Aorta (tissue), 5 donors: ENCODE results near the gene ANKS1B. TPM values are rescaled to one million over a fixed set of nuclear protein-coding genes. Genes with fewer than 3 reads are reported as not detected.
"Not testable (repeated sequence)": the region's sequence is repeated elsewhere in the genome, so short reads cannot be mapped to it uniquely, and the experiment has no call there.

Source experiments
- ATAC-seq: fragments of 200-7000 bp; cut with Tn5 transposase; one replicate; pipeline ENCODE4 v1.9.1; 2022; ENCODE audit warnings: moderate library complexity; ENCODE audit not compliant: low FRiP score
- DNase-seq, 2 donors: peaks; one replicate each; pipeline ENCODE4 v3.0.0-alpha.2; 2020
- H3K27ac ChIP-seq, 2 donors: one replicate each; pipeline ENCODE4 v1.5.1; 2013; ENCODE audit warnings: low read length in 2 of 2, mild to moderate bottlenecking in 2 of 2, moderate library complexity in 2 of 2, control low read depth in 1 of 2, inconsistent platforms in 1 of 2, low read depth in 1 of 2
- H3K27me3 ChIP-seq, 2 donors: one replicate each; pipeline ENCODE4 v1.6.1; 2013; ENCODE audit warnings: control low read depth in 1 of 2, low read length in 1 of 2, mild to moderate bottlenecking in 1 of 2, moderate library complexity in 1 of 2; ENCODE audit not compliant: insufficient read depth in 2 of 2, control insufficient read depth in 1 of 2
- H3K36me3 ChIP-seq, 2 donors: one replicate each; pipeline ENCODE4 v1.6.1; 2013; ENCODE audit warnings: control low read depth in 1 of 2, low read length in 1 of 2, mild to moderate bottlenecking in 1 of 2; ENCODE audit not compliant: insufficient read depth in 2 of 2, control insufficient read depth in 1 of 2
- H3K4me1 ChIP-seq, 2 donors: one replicate each; pipeline ENCODE4 v1.6.1; 2013; ENCODE audit warnings: low read length in 2 of 2, control low read depth in 1 of 2, mild to moderate bottlenecking in 1 of 2, moderate library complexity in 1 of 2; ENCODE audit not compliant: insufficient read depth in 2 of 2, control insufficient read depth in 1 of 2
- H3K4me3 ChIP-seq, 2 donors: one replicate each; pipeline ENCODE4 v1.5.1; 2013; ENCODE audit warnings: low read length in 2 of 2, control low read depth in 1 of 2, mild to moderate bottlenecking in 1 of 2
- H3K9me3 ChIP-seq: one replicate; pipeline ENCODE4 v1.6.1; 2013; ENCODE audit warnings: mild to moderate bottlenecking, low read length; ENCODE audit not compliant: control insufficient read depth
- WGBS, 2 donors: extraction: QIAGEN DNeasy Blood & Tissue Kit; methylation state at CpG; one replicate each; pipeline ENCODE4 v1.1.7; 2013; 5-methylcytosine and 5-hydroxymethylcytosine counted together
- intact Hi-C, 2 donors: fragments of 100-400 bp; cut with DNase I; formaldehyde crosslinking; loops; one replicate each; pipeline versions ENCODE4 v1.14.2 to v1.15.0; 2022
- polyA plus RNA-seq, 2 donors: library from polyadenylated mRNA; stranded (reverse); fragments of 200-250 nt; gene quantifications; one replicate each; pipeline ENCODE4 v1.2.3, GENCODE V29; 2013
- total RNA-seq, 2 donors: library from RNA; stranded (reverse); fragmentation: NEBNext Ultra II Directional; extraction: Animal tissue kit (Norgen Biotek cat#: 25700); gene quantifications; one replicate each; pipeline ENCODE4 v1.2.1, GENCODE V29; 2021
- donor health status: healthy with polysubstance abuse.
- donor health status: Bipolar disorder and iron deficiency.
- donor health status: DM: no; HTN: no; CAD: no.
- donor health status: DM: no; HTN: no; CAD: no.
- donor health status: DM: yes; HTN: yes; CAD: no.

ANKS1B gene
- total and polyA plus RNA-seq, 4 donors: 3.0 to 37.0 (median 17.8) TPM

- 65% methylated on average over 9 of the region's 9 CpGs for WGBS, 2 donors
- intact Hi-C loops, ATAC-seq: not testable (repeated sequence)
These were observed 21.1 kb upstream of the ANKS1B start for GRCh38 chr12:100005846-100006245.

GRCh38 chr12:99997806-99998205 lies 13.1 kb upstream of the ANKS1B start:
- no peaks in the 10 kb centered on the region for H3K27me3 ChIP-seq
- no peaks in the 10 kb centered on the region for H3K4me1 ChIP-seq
- H3K36me3 ChIP-seq: no peaks in the 10 kb centered on the region
- whole genome bisulfite sequencing, 2 donors: 73 to 77% methylated on average over 1 of the region's 1 CpG
- ATAC-seq (no peak), DNase-seq (no peak)
- no peak overlapping the region for H3K27ac ChIP-seq
- intact Hi-C loops: no loop called here
- no peak overlapping the region for H3K4me3 ChIP-seq
- H3K9me3 ChIP-seq: peaks cover 1% of the 10 kb centered on the region

More at GRCh38 chr12:100005846-100006245, 21.1 kb upstream of the ANKS1B start:
- H3K9me3 ChIP-seq, H3K36me3 ChIP-seq, H3K4me3 ChIP-seq, H3K4me1 ChIP-seq, DNase-seq, H3K27ac ChIP-seq, H3K27me3 ChIP-seq: not testable (repeated sequence)

GRCh38 chr12:99996095-99996494 lies 11.4 kb upstream of the ANKS1B start:
- no peak overlapping the region for H3K27ac ChIP-seq
- no peaks in the 10 kb centered on the region for H3K4me1 ChIP-seq
- ATAC-seq (no peak), DNase-seq (no peak)
- no peaks in the 10 kb centered on the region for H3K27me3 ChIP-seq
- no peaks in the 10 kb centered on the region for H3K36me3 ChIP-seq
- no peak overlapping the region for H3K4me3 ChIP-seq
- intact Hi-C loops: no loop called here
- peaks cover 1% of the 10 kb centered on the region for H3K9me3 ChIP-seq
- 79 to 83% methylated on average over 6 of the region's 6 CpGs for WGBS, 2 donors

- Histone ChIP-seq H3K27me3 (no peaks in the 10 kb centered on the region), H3K9me3 (no peaks in the 10 kb centered on the region), H3K27ac (no peak overlapping the region), H3K4me3 (no peak overlapping the region), H3K4me1 (peaks cover 0 to 5% of the 10 kb centered on the region in 2 donors), H3K36me3 (no peaks in the 10 kb centered on the region)
- intact Hi-C loops: loop anchor here in 1 of 2 donors (10.0 kb wide), 1 partner anchor 161 kb away; no protein-coding TSS in a partner anchor
- ATAC-seq: no peak
- 52 to 53% methylated on average over 3 of the region's 3 CpGs for WGBS, 2 donors
- DNase-seq: no peak
These were observed 895 bp upstream of the ANKS1B start for GRCh38 chr12:99985631-99986030.

- peak overlapping the region in 1 of 2 donors; percentile 34 for H3K27ac ChIP-seq
- 1% methylated on average over 10 of the region's 10 CpGs for WGBS, 2 donors
- no peaks in the 10 kb centered on the region for H3K9me3 ChIP-seq
- H3K27me3 ChIP-seq: no peaks in the 10 kb centered on the region
- H3K4me3 ChIP-seq: peak overlapping the region; percentile 53 to 92
- H3K36me3 ChIP-seq: no peaks in the 10 kb centered on the region
- DNase-seq (no peak), ATAC-seq (no peak)
- H3K4me1 ChIP-seq: peaks cover 0 to 5% of the 10 kb centered on the region in 2 donors
- intact Hi-C loops: loop anchor here in 1 of 2 donors (10.0 kb wide), 1 partner anchor 160 kb away; no protein-coding TSS in a partner anchor
These were observed 414 bp upstream of the ANKS1B start for GRCh38 chr12:99985129-99985570.

GRCh38 chr12:99983456-99984258 lies 1.1 kb downstream of the ANKS1B start:
- Histone ChIP-seq H3K27me3 (no peaks in the 10 kb centered on the region), H3K9me3 (no peaks in the 10 kb centered on the region), H3K36me3 (no peaks in the 10 kb centered on the region), H3K27ac (no peak overlapping the region), H3K4me3 (peak overlapping the region; percentile 53 to 92), H3K4me1 (peaks cover 0 to 5% of the 10 kb centered on the region in 2 donors)
- DNase-seq (no peak), ATAC-seq (peak; percentile 39)
- 3 to 5% methylated on average over 20 of the region's 20 CpGs for WGBS, 2 donors
- intact Hi-C loops: loop anchor here (5.0 to 10.0 kb wide), 3 partner anchors 71 to 171 kb away; no protein-coding TSS in a partner anchor

- WGBS, 2 donors: 87 to 90% methylated on average over 4 of the region's 4 CpGs
- H3K4me1 ChIP-seq: peaks cover 3 to 5% of the 10 kb centered on the region in 2 donors
- no peak for ATAC-seq
- H3K27ac ChIP-seq: no peak overlapping the region
- no peaks in the 10 kb centered on the region for H3K9me3 ChIP-seq
- H3K27me3 ChIP-seq: no peaks in the 10 kb centered on the region
- intact Hi-C loops: loop anchor here (5.0 to 10.0 kb wide), 3 partner anchors 69 to 169 kb away; no protein-coding TSS in a partner anchor
- no peaks in the 10 kb centered on the region for H3K36me3 ChIP-seq
- H3K4me3 ChIP-seq: no peak overlapping the region
- DNase-seq: no peak
These were observed 3.0 kb downstream of the ANKS1B start for GRCh38 chr12:99981639-99982190.

GRCh38 chr12:99979471-99979870 lies 5.3 kb downstream of the ANKS1B start:
- intact Hi-C loops: no loop called here
- Histone ChIP-seq H3K4me1 (peaks cover 3 to 5% of the 10 kb centered on the region in 2 donors), H3K4me3 (no peak overlapping the region), H3K27ac (no peak overlapping the region), H3K9me3 (no peaks in the 10 kb centered on the region), H3K27me3 (no peaks in the 10 kb centered on the region), H3K36me3 (no peaks in the 10 kb centered on the region)
- ATAC-seq (no peak), DNase-seq (no peak)
- WGBS, 2 donors: 74 to 75% methylated on average over 2 of the region's 2 CpGs
